NK-92 (cell line): ENCODE results near the gene RANBP17.
"Not testable (repeated sequence)": the region's sequence is repeated elsewhere in the genome, so short reads cannot be mapped to it uniquely, and the experiment has no call there.

Source experiments
- DNase-seq: peaks from one replicate; lab custom pipeline; 2025; ENCODE audit not compliant: unreplicated experiment; lab: John Stamatoyannopoulos, UW

Gene RANBP17

GRCh38 chr5:170865622-170866021 is 3.8 kb downstream of the RANBP17 start:
- no peak for DNase-seq

GRCh38 chr5:170867825-170868224 is 6.0 kb downstream of the RANBP17 start:
- no peak for DNase-seq

GRCh38 chr5:170870390-170870789 is 8.6 kb downstream of the RANBP17 start:
- DNase-seq: not testable (repeated sequence)

GRCh38 chr5:170874017-170874416 is 12.2 kb downstream of the RANBP17 start:
- no peak for DNase-seq

- DNase-seq: no peak
These were observed 14.0 kb downstream of the RANBP17 start for GRCh38 chr5:170875811-170876210.

GRCh38 chr5:170880084-170880483 is 18.3 kb downstream of the RANBP17 start:
- no peak for DNase-seq

- no peak for DNase-seq
These were observed 20.5 kb downstream of the RANBP17 start for GRCh38 chr5:170882345-170882744.

GRCh38 chr5:170885256-170885655 is 23.4 kb downstream of the RANBP17 start:
- DNase-seq: no peak

- DNase-seq: no peak
These were observed 24.0 kb downstream of the RANBP17 start for GRCh38 chr5:170885809-170886208.

GRCh38 chr5:170886210-170886894 is 24.5 kb downstream of the RANBP17 start:
- DNase-seq: no peak

GRCh38 chr5:170892196-170892595 is 30.4 kb downstream of the RANBP17 start:
- DNase-seq: no peak

- no peak for DNase-seq
These were observed 32.8 kb downstream of the RANBP17 start for GRCh38 chr5:170894665-170895064.

GRCh38 chr5:170896779-170897178 is 35.0 kb downstream of the RANBP17 start:
- no peak for DNase-seq

GRCh38 chr5:170903075-170903474 is 41.3 kb downstream of the RANBP17 start:
- no peak for DNase-seq

- DNase-seq: no peak
These were observed 45.9 kb downstream of the RANBP17 start for GRCh38 chr5:170907758-170908157.

GRCh38 chr5:170913573-170913972 is 51.8 kb downstream of the RANBP17 start:
- no peak for DNase-seq

- DNase-seq: no peak
These were observed 55.3 kb downstream of the RANBP17 start for GRCh38 chr5:170917113-170917512.

- DNase-seq: no peak
These were observed 58.4 kb downstream of the RANBP17 start for GRCh38 chr5:170920196-170920595.

GRCh38 chr5:170922331-170922730 is 60.5 kb downstream of the RANBP17 start:
- not testable (repeated sequence) for DNase-seq

- DNase-seq: no peak
These were observed 62.2 kb downstream of the RANBP17 start for GRCh38 chr5:170923910-170924620.

- DNase-seq: not testable (repeated sequence)
These were observed 73.9 kb downstream of the RANBP17 start for GRCh38 chr5:170935534-170936218.

GRCh38 chr5:170937072-170937471 is 75.3 kb downstream of the RANBP17 start:
- no peak for DNase-seq
